MCF 10A (cell line): ENCODE results near the gene SLC25A48. TPM values are rescaled to one million over a fixed set of nuclear protein-coding genes. Genes with fewer than 3 reads are reported as not detected.

Experiments
- BruUV-seq: library from RNA; stranded (reverse); fragments of 400-500 nt; replicated peaks from 2 replicates; lab custom pipeline; 2021; lab: Mats Ljungman, UMichigan
- CTCF ChIA-PET: fragments of 300-600 bp; sonication (Branson Sonifier 250); formaldehyde crosslinking; extraction: SDS; loops from one replicate; lab custom pipeline; 2021; ENCODE audit warnings: antibody characterized with exemption, inconsistent platforms; lab: Yijun Ruan, JAX
- POLR2A ChIA-PET: fragments of 300-600, 350-650 bp; sonication (Branson Sonifier 250); formaldehyde crosslinking; extraction: SDS; loops from one replicate; lab custom pipeline; 2020; ENCODE audit warnings: antibody characterized with exemption, inconsistent platforms; lab: Yijun Ruan, JAX
- DNase-seq: peaks from one replicate; pipeline ENCODE4 v3.0.0-alpha.2; 2018; ENCODE audit not compliant: unreplicated experiment
- H3K27ac Mint-ChIP-seq: one replicate; pipeline ENCODE4 v1.8.0; 2022; ENCODE audit warnings: mild to moderate bottlenecking, low read depth, mixed read lengths; ENCODE audit not compliant: unreplicated experiment
- H3K27me3 Mint-ChIP-seq: one replicate; pipeline ENCODE4 v1.8.0; 2022; ENCODE audit warnings: mixed read lengths; ENCODE audit not compliant: insufficient read depth, unreplicated experiment
- H3K36me3 Mint-ChIP-seq: one replicate; pipeline ENCODE4 v1.8.0; 2022; ENCODE audit warnings: mild to moderate bottlenecking, moderate library complexity, mixed read lengths; ENCODE audit not compliant: insufficient read depth, unreplicated experiment
- H3K4me1 Mint-ChIP-seq: one replicate; pipeline ENCODE4 v1.8.0; 2022; ENCODE audit warnings: mixed read lengths; ENCODE audit not compliant: insufficient read depth, unreplicated experiment
- H3K4me3 Mint-ChIP-seq: one replicate; pipeline ENCODE4 v1.8.0; 2022; ENCODE audit warnings: mild to moderate bottlenecking, moderate library complexity, mixed read lengths; ENCODE audit not compliant: unreplicated experiment
- H3K9me3 Mint-ChIP-seq: one replicate; pipeline ENCODE4 v1.8.0; 2022; ENCODE audit warnings: mixed read lengths; ENCODE audit not compliant: unreplicated experiment
- CTCF ChIP-seq: fragments of 200-600 bp; IDR thresholded peaks from one replicate; pipeline ENCODE4 v1.8.0; 2022; ENCODE audit warnings: antibody characterized with exemption, mild to moderate bottlenecking; ENCODE audit not compliant: unreplicated experiment
- intact Hi-C: fragments of 100-400 bp; cut with micrococcal nuclease; formaldehyde crosslinking; loops from 2 replicates; pipeline ENCODE4 v1.14.1; 2022
- total RNA-seq: library from RNA; stranded (reverse); gene quantifications from 2 replicates; pipeline ENCODE4 v1.2.3, GENCODE V29; 2022

The SLC25A48 gene
- total RNA-seq, 1 experiment from 2014 or later: not detected

- Mint-ChIP-seq H3K9me3 (no peaks in the 10 kb centered on the region), H3K27me3 (peaks cover 21% of the 10 kb centered on the region), H3K27ac (no peak overlapping the region), H3K36me3 (no peaks in the 10 kb centered on the region), H3K4me1 (no peaks in the 10 kb centered on the region), H3K4me3 (no peak overlapping the region)
- peak; percentile 40 for DNase-seq
- BruUV-seq: no TSS peak
- POLR2A ChIA-PET: interaction anchor here (0.6 to 2.3 kb wide), 13 partner anchors 10 to 321 kb away, joined by 3 to 8 read pairs (median 4); no protein-coding TSS in a partner anchor
- TF ChIP-seq CTCF: no peak
- intact Hi-C loops: no loop called here
- CTCF ChIA-PET: interaction anchor here (0.6 to 6.7 kb wide), 30 partner anchors 8 to 1323 kb away, joined by 3 to 68 read pairs (median 4); no protein-coding TSS in a partner anchor
Measured at GRCh38 chr5:135891268-135891667, 56.8 kb downstream of the SLC25A48 start.

- Mint-ChIP-seq H3K27ac (no peak overlapping the region), H3K9me3 (no peaks in the 10 kb centered on the region), H3K4me3 (no peak overlapping the region), H3K27me3 (peaks cover 27% of the 10 kb centered on the region), H3K36me3 (no peaks in the 10 kb centered on the region), H3K4me1 (no peaks in the 10 kb centered on the region)
- POLR2A ChIA-PET: interaction anchor here (0.7 to 2.3 kb wide), 14 partner anchors 9 to 320 kb away, joined by 3 to 8 read pairs (median 4); no protein-coding TSS in a partner anchor
- peak; percentile 9 for DNase-seq
- TF ChIP-seq CTCF: no peak
- intact Hi-C loops: no loop called here
- no TSS peak for BruUV-seq
- CTCF ChIA-PET: interaction anchor here (0.6 to 6.7 kb wide), 31 partner anchors 8 to 1457 kb away, joined by 3 to 68 read pairs (median 5); no protein-coding TSS in a partner anchor
Measured at GRCh38 chr5:135891791-135892190, 57.3 kb downstream of the SLC25A48 start.

GRCh38 chr5:135894276-135894675, 59.8 kb downstream of the SLC25A48 start:
- no TSS peak for BruUV-seq
- Mint-ChIP-seq H3K4me3 (no peak overlapping the region), H3K27ac (no peak overlapping the region), H3K4me1 (no peaks in the 10 kb centered on the region), H3K9me3 (no peaks in the 10 kb centered on the region), H3K27me3 (peaks cover 51% of the 10 kb centered on the region), H3K36me3 (no peaks in the 10 kb centered on the region)
- DNase-seq: no peak
- ChIA-PET CTCF (interaction anchor here (0.6 to 5.1 kb wide), 5 partner anchors 11 to 318 kb away, joined by 3 to 34 read pairs (median 4); no protein-coding TSS in a partner anchor), POLR2A (interaction anchor here (1.7 kb wide), 1 partner anchor 22 kb away, joined by 5 read pairs; no protein-coding TSS in a partner anchor)
- intact Hi-C loops: no loop called here
- no peak for TF ChIP-seq CTCF

- Mint-ChIP-seq H3K4me1 (no peaks in the 10 kb centered on the region), H3K9me3 (no peaks in the 10 kb centered on the region), H3K4me3 (no peak overlapping the region), H3K27me3 (peaks cover 57% of the 10 kb centered on the region), H3K36me3 (no peaks in the 10 kb centered on the region), H3K27ac (no peak overlapping the region)
- ChIA-PET POLR2A (interaction anchor here (0.6 to 1.7 kb wide), 3 partner anchors 21 to 373 kb away, joined by 3 to 5 read pairs (median 3); no protein-coding TSS in a partner anchor), CTCF (interaction anchor here (0.7 to 5.1 kb wide), 7 partner anchors 9 to 469 kb away, joined by 3 to 34 read pairs (median 4); no protein-coding TSS in a partner anchor)
- DNase-seq: no peak
- no peak for TF ChIP-seq CTCF
- no TSS peak for BruUV-seq
- intact Hi-C loops: no loop called here
Measured at GRCh38 chr5:135894789-135895188, 60.3 kb downstream of the SLC25A48 start.
